Testis (tissue), 2 donors: ENCODE results near the gene PEX26.

Source experiments
- CTCF ChIP-seq, 3 experiments: fragments of 450-650 bp in 2 of 3; fragments of 200-600 bp in 1 of 3; sonication (generic) in 1 of 3; IDR thresholded peaks; one replicate each; pipeline ENCODE4 v1.5.1; 2016 to 2019; ENCODE audit warnings: antibody characterized with exemption in 3 of 3, mild to moderate bottlenecking in 2 of 3, moderate library complexity in 1 of 3
- POLR2A ChIP-seq: fragments of 450-650 bp; IDR thresholded peaks from one replicate; pipeline ENCODE4 v1.6.1; 2017; ENCODE audit warnings: antibody characterized with exemption, mild to moderate bottlenecking, moderate library complexity

GRCh38 chr22:18111759-18112330 lies 34.1 kb downstream of the PEX26 start:
- TF ChIP-seq CTCF (IDR thresholded peaks at IDR 0.05) (no peak), POLR2A (no peak)
